Activated CD4-positive, alpha-beta T cell treated with anti-CD3 and anti-CD28 coated beads, Interleukin-2, amount 50 U/mL, for 16 hours (primary cell): ENCODE data around the gene PGAM2.

Experiments used
- DNase-seq: peaks from one replicate; pipeline ENCODE4 v3.0.0-alpha.2; 2020

Gene PGAM2

DNA sequence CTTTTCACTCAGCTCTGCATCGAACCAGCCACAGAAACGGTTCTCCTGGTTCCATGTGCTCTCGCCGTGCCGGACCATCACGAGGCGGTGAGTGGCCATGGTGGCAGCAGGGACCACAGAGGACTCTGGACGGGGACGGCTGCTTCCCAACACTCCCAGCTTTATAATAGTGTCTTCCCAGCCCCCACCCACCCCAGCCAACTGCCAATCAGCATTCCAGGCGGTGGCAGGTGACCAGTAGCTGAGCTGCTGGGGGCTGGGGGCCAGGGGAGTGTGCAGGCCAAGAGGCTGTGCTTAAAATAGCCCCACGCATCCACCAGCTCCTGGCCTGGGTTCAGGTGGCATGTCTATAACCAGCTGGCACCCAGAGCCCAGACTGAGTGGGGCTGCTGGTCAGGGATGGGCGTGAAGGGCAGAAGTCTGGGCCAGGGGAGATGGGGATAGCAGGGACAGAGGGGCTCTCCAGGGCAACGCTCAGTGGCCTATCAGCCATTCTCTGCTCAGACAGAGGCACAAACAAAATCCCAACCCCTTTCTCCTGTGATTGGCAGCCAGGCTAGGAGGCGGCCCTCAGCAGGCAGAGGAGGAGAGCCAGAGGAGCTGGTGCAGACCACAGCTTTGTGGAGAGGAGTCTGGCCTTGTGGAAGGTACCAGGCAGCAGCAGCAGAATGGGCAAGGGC is at the start of gene PGAM2:
Gene PGAM2, minus strand, starts transcription at position 137 of the 680 bp plus-strand sequence. Its CDS starts 38 bp downstream, at position 99.
- DNase-seq = no peak

DNA sequence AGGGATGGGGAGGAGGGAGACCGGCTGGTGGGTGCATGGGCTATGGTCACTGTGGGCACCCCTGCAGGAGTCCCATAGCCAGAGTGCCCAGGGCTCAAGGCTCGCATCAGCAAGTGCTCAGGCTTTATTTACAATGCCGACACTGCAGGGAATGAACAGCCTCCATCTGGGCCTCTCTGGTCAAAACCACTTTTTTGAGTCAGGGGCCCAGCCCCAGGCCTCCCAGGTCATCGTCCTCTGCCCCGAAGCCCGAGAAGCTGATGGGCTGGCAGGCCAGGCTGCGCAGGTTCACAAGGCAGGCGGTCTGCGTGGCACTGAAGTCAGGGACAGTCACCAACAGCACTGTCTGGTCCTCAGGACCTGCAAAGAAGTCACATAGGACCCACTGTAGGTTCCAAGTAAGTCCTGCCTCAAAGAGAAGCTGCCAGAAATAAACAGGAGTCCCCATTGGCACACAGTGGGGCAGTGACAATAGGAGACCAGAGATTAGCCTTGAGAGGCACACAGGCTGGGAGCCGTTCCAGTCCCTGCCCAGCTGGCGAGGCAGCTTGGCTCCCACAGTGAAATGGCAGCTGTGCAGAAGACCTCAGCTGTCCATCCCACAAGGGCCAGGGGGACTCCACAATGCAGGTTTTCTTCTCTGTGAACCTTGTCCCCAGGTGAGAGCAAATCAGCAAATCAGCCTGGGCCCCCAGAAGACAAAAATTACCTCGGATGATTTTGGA is 49.4 kb upstream of the PGAM2 start:
- DNase-seq = no peak

DNA sequence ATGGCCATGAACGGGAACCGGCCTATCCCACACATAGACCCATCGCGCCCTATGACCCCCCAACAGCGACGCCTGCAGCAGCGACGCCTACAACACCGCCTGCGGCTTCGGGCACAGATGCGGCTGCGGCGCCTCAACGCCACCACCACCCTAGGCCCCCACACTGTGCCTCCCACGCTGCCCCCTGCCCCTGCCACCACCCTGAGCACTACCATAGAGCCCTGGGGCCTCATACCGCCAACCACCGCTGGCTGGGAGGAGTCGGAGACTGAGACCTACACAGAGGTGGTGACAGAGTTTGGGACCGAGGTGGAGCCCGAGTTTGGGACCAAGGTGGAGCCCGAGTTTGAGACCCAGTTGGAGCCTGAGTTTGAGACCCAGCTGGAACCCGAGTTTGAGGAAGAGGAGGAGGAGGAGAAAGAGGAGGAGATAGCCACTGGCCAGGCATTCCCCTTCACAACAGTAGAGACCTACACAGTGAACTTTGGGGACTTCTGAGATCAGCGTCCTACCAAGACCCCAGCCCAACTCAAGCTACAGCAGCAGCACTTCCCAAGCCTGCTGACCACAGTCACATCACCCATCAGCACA is 48.5 kb upstream of the PGAM2 start:
- no peak for DNase-seq

DNA sequence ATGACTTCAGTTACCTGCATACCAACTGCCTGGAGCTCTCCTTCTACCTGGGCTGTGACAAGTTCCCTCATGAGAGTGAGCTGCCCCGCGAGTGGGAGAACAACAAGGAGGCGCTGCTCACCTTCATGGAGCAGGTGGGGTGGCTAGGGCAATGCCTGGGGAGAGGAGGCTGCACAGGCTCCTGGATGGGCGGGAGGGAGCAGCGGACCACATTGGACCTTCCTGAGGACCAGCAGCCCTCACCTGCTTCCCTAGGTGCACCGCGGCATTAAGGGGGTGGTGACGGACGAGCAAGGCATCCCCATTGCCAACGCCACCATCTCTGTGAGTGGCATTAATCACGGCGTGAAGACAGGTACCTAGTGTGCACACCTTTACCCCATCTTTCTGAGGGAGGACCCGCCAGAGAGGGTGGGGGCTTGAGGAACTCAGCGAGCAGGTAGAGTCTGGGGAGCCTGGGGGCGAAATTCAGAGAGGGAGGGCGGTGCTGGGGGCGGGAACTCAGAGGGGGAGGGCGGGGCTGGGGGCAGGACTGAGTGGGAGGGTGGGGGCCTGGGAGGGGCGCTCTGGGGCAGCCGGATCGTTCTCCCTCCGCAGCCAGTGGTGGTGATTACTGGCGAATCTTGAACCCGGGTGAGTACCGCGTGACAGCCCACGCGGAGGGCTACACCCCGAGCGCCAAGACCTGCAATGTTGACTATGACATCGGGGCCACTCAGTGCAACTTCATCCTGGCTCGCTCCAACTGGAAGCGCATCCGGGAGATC is 47.8 kb upstream of the PGAM2 start:
- no peak for DNase-seq

DNA sequence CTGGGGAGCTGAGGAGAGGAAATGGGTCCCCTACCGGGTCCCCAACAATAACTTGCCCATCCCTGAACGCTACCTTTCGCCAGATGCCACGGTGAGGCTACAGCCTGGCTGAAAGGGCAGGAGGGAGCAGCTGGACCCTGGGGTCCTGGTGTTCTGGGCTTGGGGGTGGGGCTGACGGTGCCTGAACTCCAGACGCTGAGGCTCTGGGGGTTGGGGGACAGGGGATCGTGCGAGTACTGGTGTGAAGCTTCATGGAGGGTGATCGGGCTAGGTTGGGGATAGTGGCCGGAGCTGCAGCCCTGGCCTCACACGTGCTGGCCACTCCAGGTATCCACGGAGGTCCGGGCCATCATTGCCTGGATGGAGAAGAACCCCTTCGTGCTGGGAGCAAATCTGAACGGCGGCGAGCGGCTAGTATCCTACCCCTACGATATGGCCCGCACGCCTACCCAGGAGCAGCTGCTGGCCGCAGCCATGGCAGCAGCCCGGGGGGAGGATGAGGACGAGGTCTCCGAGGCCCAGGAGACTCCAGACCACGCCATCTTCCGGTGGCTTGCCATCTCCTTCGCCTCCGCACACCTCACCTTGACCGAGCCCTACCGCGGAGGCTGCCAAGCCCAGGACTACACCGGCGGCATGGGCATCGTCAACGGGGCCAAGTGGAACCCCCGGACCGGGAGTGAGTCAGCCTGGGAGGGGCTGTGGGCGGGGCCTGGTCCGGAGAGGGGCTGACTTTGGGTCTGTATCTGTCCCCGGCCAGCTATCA is 47.0 kb upstream of the PGAM2 start:
- no peak for DNase-seq

DNA sequence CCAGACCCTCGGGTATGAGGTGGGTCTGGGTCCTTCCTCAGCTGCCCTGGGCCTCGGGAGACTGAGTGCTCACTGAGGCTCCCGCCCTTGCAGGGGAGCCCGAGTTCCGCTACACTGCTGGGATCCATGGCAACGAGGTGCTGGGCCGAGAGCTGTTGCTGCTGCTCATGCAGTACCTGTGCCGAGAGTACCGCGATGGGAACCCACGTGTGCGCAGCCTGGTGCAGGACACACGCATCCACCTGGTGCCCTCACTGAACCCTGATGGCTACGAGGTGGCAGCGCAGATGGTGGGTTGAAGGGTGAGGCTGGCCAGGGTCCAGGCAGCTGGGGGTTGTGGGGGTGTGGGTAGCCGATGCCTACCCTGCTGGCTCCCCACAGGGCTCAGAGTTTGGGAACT is 46.4 kb upstream of the PGAM2 start:
- no peak for DNase-seq

DNA sequence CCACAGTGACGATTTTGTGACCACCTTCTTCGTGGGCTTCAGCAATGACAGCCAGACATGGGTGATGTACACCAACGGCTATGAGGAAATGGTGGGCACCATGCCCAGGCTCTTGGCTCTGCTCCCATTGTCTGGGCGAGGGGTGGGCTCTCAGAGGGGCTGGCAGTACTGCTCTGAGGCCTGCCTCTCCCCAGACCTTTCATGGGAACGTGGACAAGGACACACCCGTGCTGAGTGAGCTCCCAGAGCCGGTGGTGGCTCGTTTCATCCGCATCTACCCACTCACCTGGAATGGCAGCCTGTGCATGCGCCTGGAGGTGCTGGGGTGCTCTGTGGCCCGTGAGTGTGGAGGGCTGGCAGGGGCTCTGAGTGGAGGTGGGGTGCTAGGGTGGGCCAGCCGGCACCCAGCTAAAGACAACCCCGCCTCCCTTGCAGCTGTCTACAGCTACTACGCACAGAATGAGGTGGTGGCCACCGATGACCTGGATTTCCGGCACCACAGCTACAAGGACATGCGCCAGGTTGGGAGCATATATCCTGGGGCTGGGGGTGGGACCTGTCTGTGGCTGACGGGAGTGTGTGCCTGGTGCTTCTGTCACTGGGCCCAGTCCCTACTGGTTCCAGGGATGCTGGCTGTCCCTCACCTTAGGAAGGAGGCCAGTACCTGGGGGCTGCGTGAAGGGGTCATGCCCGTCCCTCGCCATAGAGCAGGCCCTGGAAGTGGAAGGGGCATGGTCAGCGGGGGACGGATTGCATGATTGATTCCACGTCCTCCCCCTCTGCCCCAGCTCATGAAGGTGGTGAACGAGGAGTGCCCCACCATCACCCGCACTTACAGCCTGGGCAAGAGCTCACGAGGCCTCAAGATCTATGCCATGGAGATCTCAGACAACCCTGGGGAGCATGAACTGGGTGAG is 45.6 kb upstream of the PGAM2 start:
- no peak for DNase-seq

DNA sequence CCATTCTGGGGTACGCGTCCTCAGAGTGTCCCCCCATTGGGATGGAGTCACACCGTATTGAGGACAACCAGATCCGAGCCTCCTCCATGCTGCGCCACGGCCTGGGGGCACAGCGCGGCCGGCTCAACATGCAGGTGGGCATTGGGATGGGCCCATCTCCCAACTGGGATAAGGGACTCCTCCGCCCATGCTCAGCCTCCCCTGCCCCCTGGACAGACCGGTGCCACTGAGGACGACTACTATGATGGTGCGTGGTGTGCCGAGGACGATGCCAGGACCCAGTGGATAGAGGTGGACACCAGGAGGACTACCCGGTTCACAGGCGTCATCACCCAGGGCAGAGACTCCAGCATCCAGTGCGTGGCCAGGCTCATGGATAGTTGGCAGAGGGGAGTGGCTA is 44.6 kb upstream of the PGAM2 start:
- DNase-seq = no peak

DNA sequence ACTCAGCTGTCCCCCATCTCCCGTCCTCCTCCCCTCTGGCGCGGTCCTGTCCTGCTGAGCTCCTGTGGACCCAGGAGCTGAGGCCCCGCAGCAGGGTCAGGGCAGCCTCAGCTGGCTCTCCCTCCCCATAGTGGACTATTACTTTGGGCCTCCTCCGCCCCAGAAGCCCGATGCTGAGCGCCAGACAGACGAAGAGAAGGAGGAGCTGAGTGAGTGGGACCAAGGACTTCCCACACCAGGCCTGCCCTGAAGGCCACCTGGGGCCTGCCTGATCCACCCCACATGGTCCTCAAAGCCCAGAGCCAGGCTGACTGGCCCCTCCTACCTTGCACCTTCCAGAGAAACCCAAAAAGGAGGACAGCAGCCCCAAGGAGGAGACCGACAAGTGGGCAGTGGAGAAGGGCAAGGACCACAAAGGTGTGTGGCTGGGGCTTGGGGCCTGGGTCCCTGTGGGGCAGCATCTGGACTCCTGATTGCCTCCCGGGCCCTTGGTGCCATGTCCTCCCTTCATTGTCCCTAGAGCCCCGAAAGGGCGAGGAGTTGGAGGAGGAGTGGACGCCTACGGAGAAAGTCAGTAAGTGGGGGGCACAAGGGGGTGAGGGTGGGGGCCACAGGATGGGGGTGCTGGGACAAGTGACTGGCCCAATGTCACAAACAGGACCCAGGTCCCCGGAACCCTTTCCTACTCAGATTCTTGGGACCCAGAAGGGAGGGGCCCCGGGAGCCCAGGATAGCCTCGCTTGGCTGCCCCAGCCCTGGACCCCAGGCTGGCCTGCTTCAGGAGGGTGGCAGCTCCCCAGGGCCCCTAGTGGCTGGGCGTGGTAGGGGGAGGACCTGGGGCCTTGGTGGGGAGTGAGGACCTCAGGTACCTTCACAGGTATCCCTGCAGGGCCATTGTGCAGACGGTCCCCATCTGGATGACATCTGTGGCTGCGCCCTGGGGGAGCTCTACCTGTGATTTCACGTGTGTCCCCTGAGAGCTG is 43.7 kb upstream of the PGAM2 start:
- DNase-seq = no peak

DNA sequence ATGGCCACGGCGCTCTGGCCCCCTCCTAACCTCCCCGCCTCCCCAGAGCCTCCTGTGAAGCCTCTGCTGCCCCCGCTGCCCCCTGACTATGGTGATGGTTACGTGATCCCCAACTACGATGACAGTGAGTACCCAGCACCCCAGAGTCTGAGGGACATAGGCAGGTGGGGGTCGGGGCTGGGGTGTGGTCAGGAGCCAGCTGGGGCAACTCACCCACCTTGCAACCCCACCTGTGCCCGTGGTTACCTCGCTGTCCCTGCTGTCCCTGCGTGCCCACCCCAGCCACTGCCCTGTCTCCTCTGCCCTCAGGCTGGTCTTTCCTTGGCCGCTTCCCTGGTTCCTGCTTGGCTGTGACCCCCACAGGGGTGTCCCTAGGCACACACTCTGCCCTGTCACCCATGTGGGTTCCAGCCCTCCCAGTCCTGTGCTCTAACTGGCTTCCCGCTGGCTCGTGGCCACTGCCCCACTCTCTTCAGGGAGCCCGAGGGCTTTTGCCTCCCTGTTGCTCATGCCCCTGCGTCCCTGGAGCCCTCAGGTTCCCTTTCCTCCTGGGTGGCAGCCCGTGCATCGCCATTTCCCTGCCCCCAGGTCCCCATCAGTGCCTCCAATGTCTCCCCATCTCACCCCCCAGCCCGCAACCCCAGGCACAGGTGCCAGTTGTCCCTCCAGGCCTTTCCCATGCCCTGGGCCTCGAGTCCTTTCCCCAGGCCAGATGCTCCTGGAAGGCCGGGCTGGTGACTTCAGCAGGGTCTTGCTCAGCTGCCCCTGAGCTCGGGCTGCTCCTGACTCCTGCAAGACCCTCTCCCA is 42.8 kb upstream of the PGAM2 start:
- no peak for DNase-seq

DNA sequence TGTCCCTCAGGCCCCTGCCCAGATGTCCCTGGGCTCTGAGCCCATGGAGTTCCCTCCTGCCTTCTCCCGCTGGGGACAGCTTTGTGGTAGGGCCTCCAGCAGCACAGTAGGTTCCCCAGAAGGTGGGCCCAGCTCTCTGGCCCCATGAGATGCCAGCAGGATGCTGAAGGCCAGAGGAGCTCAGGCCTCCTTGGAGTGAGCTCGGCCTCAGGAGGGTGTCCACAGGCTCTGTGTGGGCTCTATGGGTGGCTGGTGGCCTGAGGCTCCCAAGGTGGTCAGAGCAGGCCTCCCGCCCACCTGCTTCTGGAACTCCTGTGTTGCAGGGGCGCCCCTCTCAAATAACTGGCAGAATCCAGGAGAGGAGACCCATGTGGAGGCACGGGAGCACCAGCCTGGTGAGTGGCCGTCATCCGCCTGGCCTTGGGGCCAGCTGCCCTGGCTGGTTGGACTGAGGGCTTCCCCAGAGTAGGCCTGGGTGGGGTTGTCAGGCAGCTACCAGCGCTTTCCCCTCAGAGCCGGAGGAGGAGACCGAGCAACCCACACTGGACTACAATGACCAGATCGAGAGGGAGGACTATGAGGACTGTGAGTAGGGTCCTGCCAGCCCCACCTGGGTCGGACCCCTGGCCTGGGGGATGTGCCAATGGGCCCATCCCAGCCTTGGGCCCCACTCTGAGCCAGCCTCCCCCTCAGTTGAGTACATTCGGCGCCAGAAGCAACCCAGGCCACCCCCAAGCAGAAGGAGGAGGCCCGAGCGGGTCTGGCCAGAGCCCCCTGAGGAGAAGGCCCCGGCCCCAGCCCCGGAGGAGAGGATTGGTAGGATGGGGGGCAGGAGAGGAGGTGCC is 42.0 kb upstream of the PGAM2 start:
- DNase-seq = no peak

DNA sequence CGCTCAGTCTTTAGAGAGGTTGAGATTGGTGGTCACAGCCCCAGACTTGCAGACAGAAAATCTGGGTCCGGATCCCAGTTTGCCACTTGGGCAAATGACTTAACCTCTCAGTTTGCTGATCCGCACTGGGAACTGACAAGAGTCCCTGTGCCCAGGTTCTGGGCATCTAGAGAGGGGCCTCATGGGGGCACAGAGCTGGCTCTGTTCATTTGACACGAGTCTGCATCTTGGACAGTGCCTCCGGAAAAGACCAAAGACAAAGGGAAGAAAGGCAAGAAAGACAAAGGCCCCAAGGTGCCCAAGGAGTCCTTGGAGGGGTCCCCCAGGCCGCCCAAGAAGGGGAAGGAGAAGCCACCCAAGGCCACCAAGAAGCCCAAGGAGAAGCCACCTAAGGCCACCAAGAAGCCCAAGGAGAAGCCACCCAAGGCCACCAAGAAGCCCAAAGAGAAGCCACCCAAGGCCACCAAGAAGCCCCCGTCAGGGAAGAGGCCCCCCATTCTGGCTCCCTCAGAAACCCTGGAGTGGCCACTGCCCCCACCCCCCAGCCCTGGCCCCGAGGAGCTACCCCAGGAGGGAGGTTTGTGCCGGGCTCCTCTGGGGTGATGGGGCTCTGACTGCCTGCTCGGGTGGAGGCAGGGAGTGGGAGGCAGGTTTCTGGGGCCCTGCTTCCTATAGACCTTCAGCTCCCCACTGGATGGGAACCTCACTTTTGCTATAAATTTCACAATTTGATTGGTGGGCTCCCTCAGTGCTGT is 41.1 kb upstream of the PGAM2 start:
- no peak for DNase-seq

DNA sequence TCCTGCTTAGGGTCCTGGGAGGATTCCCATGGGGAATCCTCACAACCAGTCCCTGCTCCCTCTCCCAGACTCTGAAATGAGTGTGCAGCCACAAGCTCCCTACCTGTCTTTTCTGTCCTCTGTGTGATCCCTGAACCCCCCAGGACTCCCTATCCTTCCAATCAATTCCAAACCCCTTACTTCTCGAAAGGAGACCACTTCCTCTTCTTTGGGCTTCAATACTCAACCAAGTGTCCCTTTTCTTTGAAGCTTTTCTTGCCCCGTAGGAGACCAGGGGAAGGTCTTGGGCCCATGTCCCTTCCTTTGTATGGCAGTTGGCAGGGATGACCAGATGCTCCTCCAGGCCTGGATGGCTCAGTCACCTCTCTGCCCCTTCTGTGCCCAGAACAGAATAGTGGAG is 40.5 kb upstream of the PGAM2 start:
- no peak for DNase-seq

DNA sequence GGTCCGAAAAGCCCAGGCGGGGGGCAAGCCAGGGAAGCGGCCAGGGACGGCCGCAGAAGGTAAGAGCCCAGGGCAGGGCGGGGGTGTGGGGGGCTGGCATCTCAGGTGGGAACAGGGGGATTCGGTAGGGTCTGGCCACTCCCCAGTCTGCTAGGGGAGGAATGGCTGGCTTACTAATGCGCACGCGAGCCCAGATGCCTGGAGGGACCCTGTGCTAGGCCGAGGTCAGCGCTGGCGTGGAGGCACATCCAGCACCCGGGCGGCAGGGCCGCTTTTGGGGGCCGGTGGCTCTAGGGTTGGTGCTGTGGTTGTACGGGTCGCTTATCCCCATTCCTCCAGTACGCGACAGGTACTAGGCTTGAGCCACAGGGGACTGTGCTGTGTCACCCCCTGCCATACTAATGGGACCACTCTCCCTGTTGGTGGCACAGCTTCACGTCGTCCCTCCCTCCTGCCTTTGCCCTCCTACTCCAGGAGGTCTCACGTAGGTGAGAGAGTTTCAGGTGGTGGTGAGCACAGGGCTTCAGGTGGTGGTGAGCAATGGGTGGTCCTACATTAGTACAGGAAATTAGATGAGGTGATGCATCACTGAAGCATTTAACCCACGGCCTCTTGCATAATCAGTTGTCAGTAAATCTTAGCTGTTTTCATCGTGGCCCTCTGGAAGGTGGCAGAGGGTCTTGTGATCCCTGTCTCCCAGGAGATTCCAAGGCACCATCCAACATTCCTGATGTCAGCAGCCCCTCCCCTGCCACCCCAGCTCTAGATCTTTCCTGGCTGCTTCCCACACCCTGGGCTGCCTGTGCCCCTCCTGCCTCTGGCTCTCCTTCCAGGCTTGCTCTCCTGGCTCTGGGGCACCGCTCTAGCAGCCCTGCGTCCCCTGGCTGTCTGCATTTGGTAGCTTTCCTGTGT is 39.7 kb upstream of the PGAM2 start:
- DNase-seq = no peak

DNA sequence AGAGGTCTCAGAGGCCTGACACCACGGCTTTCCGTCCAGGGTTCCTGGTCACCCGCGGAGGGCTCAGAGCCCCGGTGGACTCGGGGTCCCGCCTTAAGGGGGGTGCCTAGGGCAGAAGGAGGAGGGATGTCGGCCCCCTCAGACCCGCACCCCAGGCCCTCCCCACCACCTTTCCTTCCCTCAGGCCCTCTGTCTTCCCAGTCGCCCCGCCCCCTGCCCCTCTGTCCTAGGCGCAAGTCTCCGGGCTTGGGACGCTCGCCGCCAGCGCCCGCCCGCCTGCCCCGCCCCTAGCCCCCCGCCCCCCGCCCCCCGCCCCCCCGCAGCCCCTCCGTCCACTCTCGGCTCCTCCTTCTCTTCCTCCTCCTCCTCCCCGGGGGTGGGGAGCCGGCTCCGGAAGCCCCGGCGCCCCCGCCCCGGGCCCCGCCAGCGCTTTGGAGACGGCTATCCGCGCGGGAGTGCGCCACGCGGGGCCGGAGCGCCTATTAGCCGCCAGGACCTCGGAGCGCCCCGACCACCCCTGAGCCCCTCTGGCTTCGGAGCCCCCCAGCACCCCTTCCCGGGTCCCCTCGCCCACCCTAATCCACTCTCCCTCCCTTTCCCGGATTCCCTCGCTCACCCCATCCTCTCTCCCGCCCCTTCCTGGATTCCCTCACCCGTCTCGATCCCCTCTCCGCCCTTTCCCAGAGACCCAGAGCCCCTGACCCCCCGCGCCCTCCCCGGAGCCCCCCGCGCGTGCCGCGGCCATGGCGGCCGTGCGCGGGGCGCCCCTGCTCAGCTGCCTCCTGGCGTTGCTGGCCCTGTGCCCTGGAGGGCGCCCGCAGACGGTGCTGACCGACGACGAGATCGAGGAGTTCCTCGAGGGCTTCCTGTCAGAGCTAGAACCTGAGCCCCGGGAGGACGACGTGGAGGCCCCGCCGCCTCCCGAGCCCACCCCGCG is 38.8 kb upstream of the PGAM2 start, which contains the start of gene AEBP1:
Gene AEBP1, plus strand, starts transcription at position 423 of the 937 bp plus-strand sequence. Its CDS starts 321 bp downstream, at position 744.
- DNase-seq = no peak
